Spleen (tissue), 11 donors: ENCODE data around the gene SLC46A2. TPM values are rescaled to one million over a fixed set of nuclear protein-coding genes. Genes with fewer than 3 reads are reported as not detected.
A peak's percentile ranks its signal among the peaks of the same experiment; 100 is the strongest.

ENCODE experiments used
- DNase-seq: peaks from one replicate; pipeline ENCODE4 v3.0.0-alpha.2; 2020
- H3K27ac ChIP-seq, 8 donors: fragments of 200-600 bp; sonication (generic) in 7 of 8; 1 replicate in 4 of 8; 2 replicates in 4 of 8; pipeline versions ENCODE4 v1.5.0 to v1.8.0; 2016 to 2021; ENCODE audit warnings: inconsistent platforms in 4 of 8, mild to moderate bottlenecking in 4 of 8, moderate library complexity in 1 of 8
- H3K27me3 ChIP-seq, 7 donors: fragments of 200-600 bp; sonication (generic) in 6 of 7; replicated peaks in 1 of 7; 1 replicate in 4 of 7; 2 replicates in 3 of 7; pipeline versions ENCODE4 v1.5.0 to v1.8.0; 2016 to 2021; ENCODE audit warnings: inconsistent platforms in 3 of 7, mild to moderate bottlenecking in 1 of 7
- H3K36me3 ChIP-seq, 6 donors: fragments of 200-600 bp; sonication (generic) in 5 of 6; 1 replicate in 4 of 6; 2 replicates in 2 of 6; pipeline versions ENCODE4 v1.5.0 to v1.8.0; 2016 to 2021; ENCODE audit warnings: inconsistent platforms in 2 of 6
- H3K4me1 ChIP-seq, 6 donors: fragments of 200-600 bp; sonication (generic) in 5 of 6; 1 replicate in 3 of 6; 2 replicates in 3 of 6; pipeline versions ENCODE4 v1.5.0 to v1.8.0; 2016 to 2021; ENCODE audit warnings: inconsistent platforms in 3 of 6
- H3K4me3 ChIP-seq, 8 donors: fragments of 200-600 bp; sonication (generic) in 7 of 8; 1 replicate in 4 of 8; 2 replicates in 4 of 8; pipeline versions ENCODE4 v1.5.0 to v1.8.0; 2016 to 2021; ENCODE audit warnings: inconsistent platforms in 4 of 8, mild to moderate bottlenecking in 4 of 8, moderate library complexity in 2 of 8
- H3K9me3 ChIP-seq, 8 donors: fragments of 200-600 bp; sonication (generic) in 7 of 8; 1 replicate in 4 of 8; 2 replicates in 4 of 8; pipeline versions ENCODE4 v1.5.0 to v1.8.0; 2016 to 2021; ENCODE audit warnings: inconsistent platforms in 4 of 8
- CTCF ChIP-seq, 11 experiments: fragments of 200-600 bp in 7 of 11; fragments of 450-650 bp in 4 of 11; sonication (generic) in 4 of 11; IDR thresholded peaks in 8 of 11; conservative IDR thresholded peaks in 3 of 11; 1 replicate in 7 of 11; 2 replicates in 4 of 11; pipeline versions ENCODE4 v1.4.0 to v1.8.0; 2016 to 2021; ENCODE audit warnings: antibody characterized with exemption in 11 of 11, inconsistent platforms in 4 of 11, mild to moderate bottlenecking in 1 of 11
- POLR2A ChIP-seq, 3 donors: fragments of 450-650 bp; IDR thresholded peaks; one replicate each; pipeline ENCODE4 v1.5.1; 2017; ENCODE audit warnings: antibody characterized with exemption in 3 of 3, mild to moderate bottlenecking in 1 of 3
- POLR2AphosphoS5 ChIP-seq, 3 donors: sonication (generic); formaldehyde crosslinking; IDR thresholded peaks; one replicate each; pipeline ENCODE4 v1.5.1; 2017; ENCODE audit warnings: antibody characterized with exemption in 3 of 3
- WGBS, 5 donors: extraction: QIAGEN DNeasy Blood & Tissue Kit in 3 of 5; methylation state at CpG; one replicate each; pipeline versions ENCODE4 v1.1.5 to v1.1.7; 2013 to 2018; 5-methylcytosine and 5-hydroxymethylcytosine counted together
- intact Hi-C: fragments of 100-400 bp; cut with DNase I; formaldehyde crosslinking; loops from one replicate; pipeline ENCODE4 v1.15.0; 2023; ENCODE audit warnings: low total_unique reads
- polyA plus RNA-seq, 3 donors: library from polyadenylated mRNA; stranded (reverse); fragments of 200-250 nt; gene quantifications; one replicate each; pipeline ENCODE4 v1.2.1, GENCODE V29; 2013
- total RNA-seq, 7 donors: library from RNA; depleted of rRNA in 3 of 7; stranded (reverse); fragments of >200 nt in 3 of 7; fragmentation: NEBNext Ultra II Directional in 4 of 7; extraction: Animal tissue kit (Norgen Biotek cat#: 25700) in 4 of 7; gene quantifications; one replicate each; pipeline versions ENCODE4 v1.1.0 to v1.2.1, GENCODE V29; 2016 to 2021
- donor health status: healthy with polysubstance abuse.
- donor health status: DM: no; HTN: no; CAD: no; lungs with moderate emphysema.
- donor health status: DM: no; HTN: no; CAD: no.
- donor health status: Bipolar disorder and iron deficiency.
- donor health status: healthy.
- donor health status: DM: no; HTN: no; CAD: no.
- donor health status: DM: yes; HTN: yes; CAD: no.

SLC46A2 gene
- total and polyA plus RNA-seq, 10 donors = 0.20 to 5.8 (median 0.94) TPM

- TF ChIP-seq POLR2AphosphoS5 (IDR thresholded peaks at IDR 0.05) (no peak), POLR2A (IDR thresholded peaks at IDR 0.05) (no peak), CTCF (IDR thresholded peaks at IDR 0.05 in 8 of 11, conservative IDR thresholded peaks at IDR 0.05 in 3 of 11) (no peak)
- no peaks in the 10 kb centered on the region for H3K27me3 ChIP-seq
- DNase-seq = no peak
- WGBS, 5 donors = 65 to 85% (median 79%) methylated on average over 6 of the region's 6 CpGs
- peak overlapping the region in 4 of 8 donors; percentile 3 to 81 (median 60) for H3K27ac ChIP-seq
- intact Hi-C loops = no loop called here
- H3K4me1 ChIP-seq = peaks cover under 1 to 56% (median 38%) of the 10 kb centered on the region in 6 donors
- H3K36me3 ChIP-seq = peaks cover 0 to 17% (median under 1%) of the 10 kb centered on the region in 6 donors
- no peak overlapping the region for H3K4me3 ChIP-seq
- H3K9me3 ChIP-seq = no peaks in the 10 kb centered on the region
Observed at GRCh38 chr9:112858005-112858404, 32.7 kb downstream of the SLC46A2 start.

GRCh38 chr9:112856843-112857242 is 33.8 kb downstream of the SLC46A2 start:
- no peak for DNase-seq
- Histone ChIP-seq H3K9me3 (no peaks in the 10 kb centered on the region), H3K4me1 (peaks cover 0 to 45% (median 27%) of the 10 kb centered on the region in 6 donors), H3K36me3 (peaks cover 0 to 28% (median 1%) of the 10 kb centered on the region in 6 donors), H3K27ac (no peak overlapping the region), H3K27me3 (no peaks in the 10 kb centered on the region), H3K4me3 (no peak overlapping the region)
- no peak for TF ChIP-seq POLR2AphosphoS5 (IDR thresholded peaks at IDR 0.05)
- 92 to 95% (median 95%) methylated on average over 13 to 14 of the region's 14 CpGs for WGBS, 5 donors
- intact Hi-C loops = no loop called here

- Histone ChIP-seq H3K4me3 (no peak overlapping the region), H3K27me3 (no peaks in the 10 kb centered on the region)
Observed at GRCh38 chr9:112856200-112856599, 34.5 kb downstream of the SLC46A2 start.

GRCh38 chr9:112854657-112855056 is 36.0 kb downstream of the SLC46A2 start:
- no peak overlapping the region for H3K27ac ChIP-seq
- peaks cover 0 to 29% (median 9%) of the 10 kb centered on the region in 6 donors for H3K4me1 ChIP-seq
- WGBS, 5 donors = 84 to 97% (median 93%) methylated on average over 9 to 10 of the region's 10 CpGs
- H3K9me3 ChIP-seq = no peaks in the 10 kb centered on the region
- H3K36me3 ChIP-seq = peaks cover 0 to 45% (median 8%) of the 10 kb centered on the region in 6 donors
- no peak overlapping the region for H3K4me3 ChIP-seq
- H3K27me3 ChIP-seq = no peaks in the 10 kb centered on the region
- intact Hi-C loops = no loop called here
- no peak for TF ChIP-seq POLR2AphosphoS5 (IDR thresholded peaks at IDR 0.05)
- no peak for TF ChIP-seq CTCF (IDR thresholded peaks at IDR 0.05 in 8 of 11, conservative IDR thresholded peaks at IDR 0.05 in 3 of 11)
- no peak for TF ChIP-seq POLR2A (IDR thresholded peaks at IDR 0.05)
- no peak for DNase-seq

More at GRCh38 chr9:112856200-112856599, 34.5 kb downstream of the SLC46A2 start:
- TF ChIP-seq POLR2AphosphoS5 (IDR thresholded peaks at IDR 0.05) (no peak), CTCF (IDR thresholded peaks at IDR 0.05 in 8 of 11, conservative IDR thresholded peaks at IDR 0.05 in 3 of 11) (no peak), POLR2A (IDR thresholded peaks at IDR 0.05) (no peak)
- intact Hi-C loops = no loop called here
- DNase-seq = no peak
- Histone ChIP-seq H3K9me3 (no peaks in the 10 kb centered on the region), H3K27ac (no peak overlapping the region), H3K4me1 (peaks cover 0 to 38% (median 20%) of the 10 kb centered on the region in 6 donors), H3K36me3 (peaks cover 0 to 34% (median 4%) of the 10 kb centered on the region in 6 donors)
- WGBS, 5 donors = 93 to 97% (median 94%) methylated on average over 8 of the region's 8 CpGs
